GM12878 (cell line): ENCODE data around the gene PPP1R12B. TPM values are rescaled to one million over a fixed set of nuclear protein-coding genes. Genes with fewer than 3 reads are reported as not detected.
"Not testable (repeated sequence)": the region's sequence is repeated elsewhere in the genome, so short reads cannot be mapped to it uniquely, and the experiment has no call there.

Experiments
- ATAC-seq: fragments of 200-7000 bp; cut with Tn5 transposase; 3 replicates; pipeline ENCODE4 v1.9.1; 2020; ENCODE audit warnings: mild to moderate bottlenecking, moderate library complexity
- BruUV-seq: library from RNA; stranded (reverse); fragments of 400-500 nt; replicated peaks from 2 replicates; lab custom pipeline; 2021; lab: Mats Ljungman, UMichigan
- CTCF ChIA-PET: fragments of 300-600 bp; sonication (Branson Sonifier 250); formaldehyde crosslinking; extraction: SDS; loops from one replicate; lab custom pipeline; 2021; ENCODE audit warnings: inconsistent platforms; lab: Yijun Ruan, JAX
- POLR2A ChIA-PET: fragments of 350-600 bp; formaldehyde crosslinking; extraction: SDS; loops from one replicate; lab custom pipeline; 2021; ENCODE audit warnings: inconsistent platforms; lab: Charles Lee
- RAD21 ChIA-PET: fragments of 300-600 bp; sonication (Branson Sonifier 250); formaldehyde crosslinking; loops from one replicate; lab custom pipeline; 2023; ENCODE audit warnings: antibody characterized with exemption; ENCODE audit not compliant: unreplicated experiment; lab: Charles Lee
- SMC1A ChIA-PET: fragments of 300-600 bp; sonication (Branson Sonifier 250); formaldehyde crosslinking; loops from one replicate; lab custom pipeline; 2023; ENCODE audit not compliant: unreplicated experiment, uncharacterized antibody; lab: Charles Lee
- DNase-seq: peaks from one replicate; pipeline ENCODE4 v3.0.0-alpha.2; 2011; ENCODE audit warnings: low read depth, low spot score
- FAIRE-seq: peaks from 3 replicates; lab custom pipeline; 2011; peaks lifted over from hg19 to GRCh38; lab: Jason Lieb, UNC
- H2AFZ ChIP-seq: 2 replicates; pipeline ENCODE4 v1.6.0; 2011; ENCODE audit warnings: low read depth, low read length, control low read depth; ENCODE audit not compliant: control insufficient read depth
- H3K27ac ChIP-seq: 2 replicates; pipeline ENCODE4 v1.5.1; 2011; ENCODE audit warnings: control low read depth; ENCODE audit not compliant: control insufficient read depth, insufficient read depth
- H3K27me3 ChIP-seq, 2 experiments: replicated peaks in 1 of 2; 2 replicates each; pipeline versions ENCODE4 v1.6.0 to v1.6.1; 2011; ENCODE audit warnings: low read length in 1 of 2; ENCODE audit not compliant: control insufficient read depth in 2 of 2, insufficient read depth in 2 of 2
- H3K36me3 ChIP-seq, 2 experiments: 2 replicates each; pipeline ENCODE4 v1.5.1; 2011; ENCODE audit warnings: low read length in 1 of 2; ENCODE audit not compliant: control insufficient read depth in 2 of 2, insufficient read depth in 2 of 2
- H3K4me1 ChIP-seq: 2 replicates; pipeline ENCODE4 v1.6.1; 2011; ENCODE audit warnings: mild to moderate bottlenecking, low read length, moderate library complexity, mixed read lengths; ENCODE audit not compliant: control insufficient read depth, insufficient read depth
- H3K4me2 ChIP-seq: 2 replicates; pipeline ENCODE4 v1.6.0; 2011; ENCODE audit warnings: control low read depth; ENCODE audit not compliant: control insufficient read depth, insufficient read depth
- H3K4me3 ChIP-seq: fragments of 200-600 bp; sonication (generic); 2 replicates; pipeline ENCODE4 v1.5.1; 2016
- H3K79me2 ChIP-seq: 2 replicates; pipeline ENCODE4 v1.6.0; 2011; ENCODE audit warnings: low read length; ENCODE audit not compliant: control insufficient read depth, insufficient read depth
- H3K9ac ChIP-seq: 2 replicates; pipeline ENCODE4 v1.8.0; 2011; ENCODE audit warnings: low read length, control low read depth, mixed read lengths; ENCODE audit not compliant: control insufficient read depth, insufficient read depth
- H3K9me3 ChIP-seq: replicated peaks from 3 replicates; pipeline ENCODE4 v1.5.1; 2011; ENCODE audit warnings: mild to moderate bottlenecking, low read length; ENCODE audit not compliant: control insufficient read depth, insufficient read depth
- H4K20me1 ChIP-seq: 2 replicates; pipeline ENCODE4 v1.6.0; 2011; ENCODE audit not compliant: control insufficient read depth, insufficient read depth
- WGBS: methylation state at CpG from one replicate; pipeline ENCODE4 v1.1.6; 2016; ENCODE audit warnings: low lambda C conversion rate; ENCODE audit not compliant: insufficient replicate concordance, insufficient coverage; ENCODE audit errors: missing lambda C conversion rate; 5-methylcytosine and 5-hydroxymethylcytosine counted together
- in situ Hi-C: fragments of 300-500 bp; cut with MboI; formaldehyde crosslinking; loops from 9 replicates; pipeline ENCODE4 v1.14.3; 2018; ENCODE audit warnings: mixed read lengths
- intact Hi-C: fragments of 100-400 bp; cut with micrococcal nuclease; formaldehyde crosslinking; loops from one replicate; pipeline ENCODE4 v1.14.2; 2022; ENCODE audit not compliant: unreplicated experiment
- polyA plus RNA-seq, 11 experiments: library from polyadenylated mRNA; depleted of rRNA in 4 of 11; unstranded in 6 of 11; stranded (reverse) in 5 of 11; fragments of >200 nt; fragmentation: Nextera tagmentation in 4 of 11; fragmentation: Illumina TruSeq in 1 of 11; extraction: Ambion mirVana in 4 of 11; extraction: Trizol in 1 of 11; gene quantifications; 1 replicate in 1 of 11; 2 replicates in 10 of 11; pipeline versions ENCODE4 v1.2.1 to v1.2.3, GENCODE V29; 2011 to 2016; ENCODE audit warnings: inconsistent platforms in 2 of 11, missing spikeins in 2 of 11, low read depth in 1 of 11
- total RNA-seq, 4 experiments: library from RNA; depleted of rRNA in 3 of 4; stranded (reverse); fragments of >200 nt in 3 of 4; fragmentation: Illumina TruSeq in 1 of 4; extraction: Trizol in 1 of 4; gene quantifications; 2 replicates each; pipeline versions ENCODE4 v1.2.1 to v1.2.3, GENCODE V29; 2013 to 2021
- TF ChIP-seq, protein P1 (sequence below): fragments of 450-650 bp; IDR thresholded peaks from 2 replicates; pipeline ENCODE4 v1.6.1; 2018; ENCODE audit warnings: mild to moderate bottlenecking, low read depth, moderate library complexity; ENCODE audit not compliant: partially characterized antibody

The PPP1R12B gene
- total and polyA plus RNA-seq, 10 of the 15 experiments (the other 5 are each of a cell fraction or from before 2014, with no cell fraction given) = 0.29 to 9.4 (median 4.7) TPM

DNA sequence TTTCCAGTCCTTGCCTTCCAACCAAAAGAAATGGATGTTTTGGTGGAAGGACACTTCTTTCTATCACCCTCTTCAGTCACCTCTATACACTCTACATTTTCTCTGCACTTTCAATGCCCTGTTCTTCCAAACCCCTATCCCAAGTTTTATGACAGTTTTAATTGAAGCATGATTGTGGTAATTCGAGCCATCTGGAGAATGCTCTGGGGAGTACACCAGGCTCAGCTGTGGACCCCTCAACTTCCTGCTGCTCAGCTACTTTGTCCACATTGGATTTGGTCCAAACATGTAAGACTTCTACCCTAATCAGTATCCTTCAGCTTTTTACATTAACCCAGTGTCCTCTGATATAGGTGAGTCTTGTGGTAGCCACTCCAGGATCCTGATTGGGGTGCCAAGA lies 232.1 kb downstream of the PPP1R12B start:
- Histone ChIP-seq H3K27me3 (no peaks in the 10 kb centered on the region), H3K4me2 (no peak overlapping the region), H3K4me3 (no peak overlapping the region), H3K9ac (no peak overlapping the region), H3K36me3 (no peaks in the 10 kb centered on the region), H4K20me1 (no peaks in the 10 kb centered on the region; the same call in 1 of the 2 replicates), H3K79me2 (no peaks in the 10 kb centered on the region), H3K9me3 (no peaks in the 10 kb centered on the region), H3K27ac (no peak overlapping the region), H3K4me1 (no peaks in the 10 kb centered on the region), H2AFZ (no peak overlapping the region)
- intact Hi-C loops = no loop called here
- no TSS peak for BruUV-seq
- DNase-seq = no peak
- no peak for FAIRE-seq
- in situ Hi-C loops = no loop called here
- ChIA-PET SMC1A (interaction anchor here (6.6 kb wide), 1 partner anchor 7 kb away, joined by 50 read pairs; no protein-coding TSS in a partner anchor), RAD21 (no interaction called here), CTCF (interaction anchor here (1.4 kb wide), 1 partner anchor 9 kb away, joined by 6 read pairs; no protein-coding TSS in a partner anchor), POLR2A (no interaction called here)
- ATAC-seq = no peak
- WGBS = 0% methylated on average over 1 of the region's 1 CpG
- TF ChIP-seq, protein P1, sequence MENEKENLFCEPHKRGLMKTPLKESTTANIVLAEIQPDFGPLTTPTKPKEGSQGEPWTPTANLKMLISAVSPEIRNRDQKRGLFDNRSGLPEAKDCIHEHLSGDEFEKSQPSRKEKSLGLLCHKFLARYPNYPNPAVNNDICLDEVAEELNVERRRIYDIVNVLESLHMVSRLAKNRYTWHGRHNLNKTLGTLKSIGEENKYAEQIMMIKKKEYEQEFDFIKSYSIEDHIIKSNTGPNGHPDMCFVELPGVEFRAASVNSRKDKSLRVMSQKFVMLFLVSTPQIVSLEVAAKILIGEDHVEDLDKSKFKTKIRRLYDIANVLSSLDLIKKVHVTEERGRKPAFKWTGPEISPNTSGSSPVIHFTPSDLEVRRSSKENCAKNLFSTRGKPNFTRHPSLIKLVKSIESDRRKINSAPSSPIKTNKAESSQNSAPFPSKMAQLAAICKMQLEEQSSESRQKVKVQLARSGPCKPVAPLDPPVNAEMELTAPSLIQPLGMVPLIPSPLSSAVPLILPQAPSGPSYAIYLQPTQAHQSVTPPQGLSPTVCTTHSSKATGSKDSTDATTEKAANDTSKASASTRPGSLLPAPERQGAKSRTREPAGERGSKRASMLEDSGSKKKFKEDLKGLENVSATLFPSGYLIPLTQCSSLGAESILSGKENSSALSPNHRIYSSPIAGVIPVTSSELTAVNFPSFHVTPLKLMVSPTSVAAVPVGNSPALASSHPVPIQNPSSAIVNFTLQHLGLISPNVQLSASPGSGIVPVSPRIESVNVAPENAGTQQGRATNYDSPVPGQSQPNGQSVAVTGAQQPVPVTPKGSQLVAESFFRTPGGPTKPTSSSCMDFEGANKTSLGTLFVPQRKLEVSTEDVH = no peak

- peaks cover 10% of the 10 kb centered on the region for H3K4me1 ChIP-seq
- H3K27ac ChIP-seq, H3K36me3 ChIP-seq, H3K4me3 ChIP-seq, ATAC-seq, H3K79me2 ChIP-seq, BruUV-seq, H3K27me3 ChIP-seq, H3K4me2 ChIP-seq, H4K20me1 ChIP-seq, in situ Hi-C loops, H2AFZ ChIP-seq, H3K9me3 ChIP-seq, DNase-seq, FAIRE-seq, intact Hi-C loops, POLR2A ChIA-PET, H3K9ac ChIP-seq: not testable (repeated sequence)
- WGBS = 91% methylated on average over 5 of the region's 5 CpGs
- SMC1A ChIA-PET = interaction anchor here (1.1 to 6.6 kb wide), 2 partner anchors 9 to 118 kb away, joined by 3 to 50 read pairs; no protein-coding TSS in a partner anchor
- RAD21 ChIA-PET = interaction anchor here (1.1 kb wide), 1 partner anchor 8 kb away, joined by 5 read pairs; no protein-coding TSS in a partner anchor
- CTCF ChIA-PET = interaction anchor here (2.6 kb wide), 1 partner anchor 10 kb away, joined by 7 read pairs; no protein-coding TSS in a partner anchor
Measured at GRCh38 chr1:202582350-202582749, 233.9 kb downstream of the PPP1R12B start.
